Stimulated activated naive CD8-positive, alpha-beta T cell treated with anti-CD3 and anti-CD28 coated beads, Interleukin-15, Interleukin-2, amounts not matched to agents 100 ng/mL and 50 ng/mL, for 24 hours (primary cell): ENCODE measurements around the gene PGAM4.

Experiments used
- H3K27ac Mint-ChIP-seq: one replicate; pipeline ENCODE4 v1.8.0; 2021; ENCODE audit warnings: mild to moderate bottlenecking, mixed read lengths
- H3K27me3 Mint-ChIP-seq: one replicate; pipeline ENCODE4 v1.8.0; 2021; ENCODE audit warnings: mixed read lengths
- H3K36me3 Mint-ChIP-seq: one replicate; pipeline ENCODE4 v1.8.0; 2021; ENCODE audit warnings: low read depth, mixed read lengths
- H3K4me1 Mint-ChIP-seq: one replicate; pipeline ENCODE4 v1.8.0; 2021; ENCODE audit warnings: low read depth, mixed read lengths
- H3K4me3 Mint-ChIP-seq: one replicate; pipeline ENCODE4 v1.8.0; 2021; ENCODE audit warnings: mild to moderate bottlenecking, mixed read lengths
- H3K9me3 Mint-ChIP-seq: one replicate; pipeline ENCODE4 v1.8.0; 2021; ENCODE audit warnings: mixed read lengths

The PGAM4 gene

DNA sequence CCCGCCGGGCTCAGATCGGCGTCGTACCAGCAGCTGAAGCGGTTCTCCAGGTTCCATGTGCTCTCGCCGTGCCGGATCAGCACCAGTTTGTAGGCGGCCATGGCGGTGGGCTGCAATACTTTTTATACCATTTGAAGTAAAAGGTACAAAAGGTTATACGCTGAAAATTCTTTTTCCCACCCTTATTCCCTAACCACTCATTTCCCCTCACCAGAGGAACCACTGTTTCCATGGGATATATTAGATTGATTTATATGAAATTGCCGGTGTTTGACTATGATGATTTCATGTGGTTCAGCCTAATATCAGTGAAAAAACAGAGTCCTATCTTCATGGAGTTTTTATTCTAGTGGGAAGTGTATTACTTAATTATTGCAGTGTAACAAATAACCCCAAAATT is at the start of gene PGAM4:
TSS of gene PGAM4 (minus strand) at position 101 of the 400 bp plus-strand sequence. CDS start at position 101, 0 bp downstream.
- H3K9me3 Mint-ChIP-seq = no peaks in the 10 kb centered on the region
- no peak within 1 kb of the TSS for H3K4me3 Mint-ChIP-seq
- H3K4me1 Mint-ChIP-seq = no peaks in the 10 kb centered on the region
- H3K36me3 Mint-ChIP-seq = peaks cover 8% of the 10 kb centered on the region
- H3K27me3 Mint-ChIP-seq = no peaks in the 10 kb centered on the region
- H3K27ac Mint-ChIP-seq = no peak within 1 kb of the TSS

DNA sequence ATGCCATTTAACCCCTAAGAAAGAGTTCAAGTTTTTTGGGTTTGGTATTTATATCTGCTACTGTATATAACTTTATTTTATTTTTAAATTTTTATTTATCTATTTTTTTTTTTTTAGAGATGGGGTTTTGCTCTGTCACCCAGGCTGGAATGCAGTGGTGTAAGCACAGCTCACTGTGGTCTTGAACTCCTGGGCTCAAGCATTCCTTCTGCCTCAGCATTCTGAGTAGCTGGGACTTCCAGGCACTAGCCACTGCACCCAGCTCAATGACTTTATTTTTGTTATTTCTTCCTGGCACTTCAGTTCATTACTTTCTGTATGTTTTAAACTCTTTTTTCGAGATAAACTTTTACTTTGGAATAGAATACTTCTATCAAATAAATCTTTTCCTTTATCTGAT is 42.4 kb upstream of the PGAM4 start:
- Mint-ChIP-seq H3K27ac (no peak overlapping the region), H3K4me3 (no peak overlapping the region), H3K27me3 (no peaks in the 10 kb centered on the region), H3K36me3 (peaks cover 6% of the 10 kb centered on the region), H3K4me1 (no peaks in the 10 kb centered on the region), H3K9me3 (no peaks in the 10 kb centered on the region)

DNA sequence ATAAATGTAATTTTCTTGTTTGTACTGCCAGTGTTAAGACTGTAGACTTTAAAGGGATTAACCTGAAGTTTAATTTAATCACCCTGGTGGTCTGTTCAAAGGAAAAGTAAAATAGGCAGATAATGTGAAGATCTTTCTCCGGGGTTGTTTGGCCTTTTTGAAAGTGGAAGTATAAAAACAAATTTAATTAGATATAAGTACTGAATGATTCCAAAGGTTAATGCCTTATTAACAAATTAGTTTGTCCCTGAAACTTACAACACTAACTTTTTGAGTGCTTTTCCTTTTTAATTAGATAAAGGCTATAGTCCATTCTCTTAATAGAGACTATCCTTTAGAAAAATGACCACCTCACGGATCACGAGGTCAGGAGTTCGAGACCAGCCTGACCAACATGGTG is 10.4 kb upstream of the PGAM4 start:
- Mint-ChIP-seq H3K27me3 (no peaks in the 10 kb centered on the region), H3K9me3 (no peaks in the 10 kb centered on the region), H3K4me3 (no peak overlapping the region), H3K4me1 (no peaks in the 10 kb centered on the region), H3K36me3 (peaks cover 8% of the 10 kb centered on the region), H3K27ac (no peak overlapping the region)

DNA sequence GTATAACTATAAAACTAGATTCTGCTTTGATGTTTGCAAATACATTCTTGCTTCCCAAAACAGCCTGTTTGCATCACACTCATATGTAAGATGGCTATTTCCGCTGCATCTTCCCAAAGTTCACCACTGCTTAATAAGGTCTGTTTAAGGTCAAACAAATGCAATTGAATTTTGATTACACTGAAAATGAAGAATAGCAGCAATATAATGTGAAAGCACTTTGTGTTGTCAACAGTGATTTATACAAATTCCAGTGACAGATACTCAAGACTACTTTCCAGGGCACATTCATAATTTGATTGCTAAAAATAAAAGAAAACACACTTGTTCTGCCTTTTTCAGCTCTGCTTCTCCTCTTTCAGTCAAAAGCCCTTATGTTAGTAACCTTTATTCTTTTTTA is 8.1 kb upstream of the PGAM4 start:
- Mint-ChIP-seq H3K27me3 (no peaks in the 10 kb centered on the region), H3K27ac (no peak overlapping the region), H3K9me3 (no peaks in the 10 kb centered on the region), H3K36me3 (peaks cover 4% of the 10 kb centered on the region), H3K4me1 (no peaks in the 10 kb centered on the region), H3K4me3 (no peak overlapping the region)

DNA sequence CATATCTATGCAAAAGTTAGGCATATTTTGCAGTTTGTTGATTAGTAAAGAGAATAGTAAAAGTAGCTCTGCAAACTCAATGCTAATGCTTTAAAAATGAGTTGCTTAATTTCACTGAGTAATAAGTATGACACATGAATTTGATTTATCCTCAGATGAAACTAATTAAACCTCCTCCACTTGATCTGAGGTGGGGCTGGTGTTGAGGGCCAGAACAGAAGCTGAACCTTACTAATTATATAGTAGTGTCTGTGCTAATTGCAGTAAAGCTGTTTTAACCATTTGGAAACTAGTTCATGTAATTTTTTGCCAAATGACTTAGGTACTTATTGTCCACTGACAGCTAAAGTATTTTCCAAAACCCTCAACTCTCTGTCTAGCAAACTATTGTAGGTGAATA is 7.7 kb upstream of the PGAM4 start:
- Mint-ChIP-seq H3K27ac (no peak overlapping the region), H3K36me3 (peaks cover 4% of the 10 kb centered on the region), H3K9me3 (no peaks in the 10 kb centered on the region), H3K4me1 (no peaks in the 10 kb centered on the region), H3K27me3 (no peaks in the 10 kb centered on the region), H3K4me3 (no peak overlapping the region)

DNA sequence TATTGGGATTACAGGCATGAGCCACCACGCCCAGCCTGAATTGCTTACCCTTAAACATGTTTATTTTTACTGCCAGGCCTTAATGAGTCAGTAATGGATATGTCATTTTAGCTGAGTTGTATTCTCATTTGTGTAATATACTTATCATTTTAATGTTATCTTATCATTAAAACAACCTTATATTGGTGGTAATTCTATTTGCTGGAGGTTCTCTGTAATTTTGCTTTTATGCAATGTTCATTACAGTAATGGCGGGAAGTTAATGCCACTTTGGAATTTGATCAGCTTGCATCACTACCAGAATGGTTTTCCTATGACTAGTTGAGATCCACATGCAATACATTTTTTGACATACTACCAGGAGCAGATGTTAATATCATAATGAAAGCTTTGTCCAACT is 6.3 kb upstream of the PGAM4 start:
- Mint-ChIP-seq H3K4me1 (no peaks in the 10 kb centered on the region), H3K27me3 (no peaks in the 10 kb centered on the region), H3K4me3 (no peak overlapping the region), H3K36me3 (peaks cover 4% of the 10 kb centered on the region), H3K9me3 (no peaks in the 10 kb centered on the region), H3K27ac (no peak overlapping the region)

DNA sequence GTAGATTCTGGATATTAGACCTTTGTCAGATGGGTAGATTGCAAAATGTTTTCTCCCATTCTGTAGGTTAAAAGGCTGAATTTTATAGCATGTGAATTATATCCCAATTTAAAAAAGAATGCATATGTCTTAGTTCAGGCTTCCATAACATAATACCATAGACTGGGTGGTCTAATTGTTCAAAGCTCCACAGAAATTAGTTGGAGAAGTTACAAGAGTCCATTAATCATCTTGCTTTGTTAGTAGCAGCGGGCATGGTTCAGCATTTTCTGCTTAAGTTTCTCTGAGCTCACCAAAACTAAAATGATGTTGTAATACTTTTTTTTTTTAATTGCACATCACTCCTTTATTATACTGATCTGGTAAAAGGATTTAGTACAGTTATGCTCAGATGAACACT is 1.8 kb downstream of the PGAM4 start:
- Mint-ChIP-seq H3K27me3 (no peaks in the 10 kb centered on the region), H3K4me1 (peaks cover 4% of the 10 kb centered on the region), H3K27ac (no peak overlapping the region), H3K9me3 (no peaks in the 10 kb centered on the region), H3K4me3 (no peak overlapping the region), H3K36me3 (peaks cover 8% of the 10 kb centered on the region)

DNA sequence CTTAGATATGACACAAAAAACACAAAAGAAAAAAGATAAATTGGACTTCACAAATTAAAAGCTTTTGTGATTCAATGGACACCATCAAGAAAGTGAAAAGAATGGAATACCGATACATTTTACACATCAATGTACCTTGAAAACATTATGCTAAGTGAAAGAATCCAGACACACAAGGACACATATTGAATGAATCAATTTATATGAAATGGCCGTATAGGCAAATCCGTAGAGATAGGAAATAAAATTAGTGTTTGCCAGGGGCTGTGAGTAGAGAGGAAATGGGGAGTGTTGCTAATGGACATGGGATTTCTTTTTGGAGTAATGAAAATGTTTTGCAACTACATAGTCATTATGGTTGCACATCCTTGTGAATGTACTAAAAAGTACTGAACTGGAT is 3.1 kb downstream of the PGAM4 start:
- H3K4me1 Mint-ChIP-seq = peaks cover 17% of the 10 kb centered on the region
- no peak overlapping the region for H3K27ac Mint-ChIP-seq
- peaks cover 8% of the 10 kb centered on the region for H3K36me3 Mint-ChIP-seq
- H3K9me3 Mint-ChIP-seq = no peaks in the 10 kb centered on the region
- no peak overlapping the region for H3K4me3 Mint-ChIP-seq
- no peaks in the 10 kb centered on the region for H3K27me3 Mint-ChIP-seq

DNA sequence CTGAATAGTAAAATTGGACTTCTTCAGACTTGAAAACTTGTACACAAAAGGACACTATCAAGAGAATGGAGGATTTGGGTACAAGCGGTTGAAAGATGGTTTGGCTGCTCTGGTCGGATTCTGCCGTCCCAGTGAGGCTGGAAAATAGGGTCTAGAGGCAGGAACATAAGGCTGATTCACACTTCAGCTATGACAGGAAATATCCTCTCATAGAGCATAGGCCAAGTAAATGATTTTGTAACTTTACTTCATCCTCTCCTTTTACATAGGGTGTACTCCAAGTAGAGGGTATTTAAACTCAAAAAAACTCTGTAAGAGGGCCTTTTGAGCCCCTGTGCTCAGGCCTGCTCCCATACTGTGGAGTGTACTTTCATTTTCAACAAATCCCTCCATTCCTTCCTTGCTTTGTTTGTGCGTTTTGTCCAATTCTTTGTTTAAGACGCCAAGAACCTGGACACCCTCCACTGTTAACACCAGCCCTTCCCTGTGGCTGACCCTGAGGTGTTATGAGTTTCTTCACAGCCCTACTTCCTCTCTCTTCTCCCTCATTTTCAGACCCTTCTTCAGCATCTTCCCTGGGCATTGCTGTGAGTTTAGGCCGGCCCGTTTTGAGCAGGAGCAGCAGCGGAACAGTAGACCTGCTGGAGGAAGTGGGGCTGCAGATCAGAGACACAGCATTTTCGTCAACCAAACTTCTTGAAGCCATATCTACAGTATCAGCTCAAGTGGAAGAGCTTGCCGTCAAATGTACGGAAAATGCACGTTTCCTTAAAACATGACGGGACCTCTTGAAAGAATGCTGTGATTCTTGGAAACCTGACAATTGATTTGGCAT is 7.2 kb downstream of the PGAM4 start:
- Mint-ChIP-seq H3K9me3 (no peaks in the 10 kb centered on the region), H3K4me3 (peak overlapping the region; percentile 78), H3K27me3 (no peaks in the 10 kb centered on the region), H3K36me3 (peaks cover 8% of the 10 kb centered on the region), H3K27ac (peak overlapping the region; percentile 97), H3K4me1 (peaks cover 38% of the 10 kb centered on the region)

DNA sequence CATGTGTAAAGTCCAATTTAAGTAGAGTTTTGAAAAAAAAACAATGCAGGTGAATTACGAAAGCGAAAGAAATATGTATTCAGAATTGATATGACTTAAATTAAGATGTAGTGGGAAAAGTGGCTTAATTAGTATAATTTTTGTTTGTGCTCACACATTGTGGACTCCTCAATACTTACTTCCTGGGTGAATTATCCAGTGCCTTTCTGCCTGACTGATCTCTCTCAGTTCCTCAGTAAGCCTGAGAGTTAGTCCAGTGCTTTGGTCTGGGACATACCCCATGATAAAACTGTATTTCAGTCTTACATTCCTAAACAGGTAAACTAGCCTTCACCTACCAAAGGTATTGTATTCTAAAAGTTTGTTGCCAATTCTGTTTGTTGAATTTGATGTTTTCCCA is 8.4 kb downstream of the PGAM4 start:
- H3K4me1 Mint-ChIP-seq = peaks cover 38% of the 10 kb centered on the region

DNA sequence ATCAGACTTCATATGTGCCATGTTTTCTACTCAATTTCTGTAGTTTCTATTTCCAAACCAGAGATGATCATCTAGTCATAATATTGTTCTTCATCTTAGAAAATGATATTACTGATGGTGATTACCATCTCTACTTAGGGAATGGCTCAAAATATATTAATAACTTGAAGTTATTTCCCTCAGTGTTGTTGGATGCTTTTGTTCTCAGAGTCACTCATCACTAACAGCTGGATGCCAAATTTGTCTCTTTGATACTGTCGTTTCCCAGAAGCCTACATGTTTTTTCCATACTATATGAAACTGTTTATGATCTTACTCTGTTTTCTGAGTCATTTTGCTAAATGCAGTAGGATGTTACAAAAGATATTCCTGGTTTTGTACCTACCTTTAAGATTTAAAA is 8.9 kb downstream of the PGAM4 start:
- Mint-ChIP-seq H3K9me3 (peaks cover 3% of the 10 kb centered on the region), H3K4me3 (peak overlapping the region; percentile 64), H3K27ac (peak overlapping the region; percentile 81)

More for the DNA sequence above, 8.4 kb downstream of the PGAM4 start:
- H3K27ac Mint-ChIP-seq = peak overlapping the region; percentile 97
- H3K4me3 Mint-ChIP-seq = peak overlapping the region; percentile 64
- no peaks in the 10 kb centered on the region for H3K27me3 Mint-ChIP-seq
- H3K36me3 Mint-ChIP-seq = peaks cover 11% of the 10 kb centered on the region
- H3K9me3 Mint-ChIP-seq = no peaks in the 10 kb centered on the region

DNA sequence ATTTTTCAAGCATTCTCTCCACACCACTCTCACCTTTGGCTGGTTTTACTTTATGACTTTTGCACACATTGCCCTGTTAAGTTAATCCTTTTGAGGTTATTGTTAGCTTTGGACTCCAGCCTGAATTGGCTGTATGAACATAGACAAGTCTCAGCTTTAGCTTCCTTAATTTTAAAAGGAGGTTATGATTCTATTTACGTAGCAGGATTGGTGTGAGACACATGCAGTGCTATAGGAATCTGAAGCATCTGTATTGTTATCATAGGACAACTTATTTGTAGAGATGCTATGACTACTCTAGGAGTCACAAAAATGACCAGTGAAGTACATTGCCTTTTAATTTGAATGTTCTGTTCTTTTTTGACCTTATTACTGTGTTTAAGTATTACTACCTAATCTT is 15.7 kb downstream of the PGAM4 start:
- Mint-ChIP-seq H3K9me3 (peaks cover 3% of the 10 kb centered on the region), H3K4me1 (peaks cover 9% of the 10 kb centered on the region), H3K27ac (no peak overlapping the region), H3K36me3 (peaks cover 4% of the 10 kb centered on the region), H3K4me3 (no peak overlapping the region), H3K27me3 (no peaks in the 10 kb centered on the region)

More for the DNA sequence above, 8.9 kb downstream of the PGAM4 start:
- peaks cover 40% of the 10 kb centered on the region for H3K4me1 Mint-ChIP-seq
- no peaks in the 10 kb centered on the region for H3K27me3 Mint-ChIP-seq
- H3K36me3 Mint-ChIP-seq = peaks cover 7% of the 10 kb centered on the region

DNA sequence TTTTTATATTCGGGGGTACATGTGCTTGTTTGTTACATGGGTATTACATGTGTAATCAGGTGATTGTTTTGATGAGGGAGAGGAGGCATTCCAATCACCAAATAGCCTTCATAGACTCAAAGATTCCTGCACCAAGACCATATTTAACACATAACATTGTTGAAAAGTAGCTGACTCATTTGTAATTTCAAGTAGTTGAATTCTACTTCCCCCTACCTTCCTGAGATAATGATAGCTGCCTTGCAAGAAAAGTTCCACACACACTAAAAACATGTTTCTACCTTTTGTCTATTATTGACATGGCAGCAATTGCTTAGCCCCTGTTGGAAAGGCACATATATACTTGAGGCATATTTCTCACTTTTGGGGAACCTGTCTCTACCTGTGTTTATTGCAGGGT is 16.1 kb downstream of the PGAM4 start:
- H3K9me3 Mint-ChIP-seq = peaks cover 3% of the 10 kb centered on the region
- H3K4me1 Mint-ChIP-seq = peaks cover 9% of the 10 kb centered on the region
- H3K36me3 Mint-ChIP-seq = peaks cover 4% of the 10 kb centered on the region
- no peaks in the 10 kb centered on the region for H3K27me3 Mint-ChIP-seq
- no peak overlapping the region for H3K4me3 Mint-ChIP-seq
- H3K27ac Mint-ChIP-seq = no peak overlapping the region

DNA sequence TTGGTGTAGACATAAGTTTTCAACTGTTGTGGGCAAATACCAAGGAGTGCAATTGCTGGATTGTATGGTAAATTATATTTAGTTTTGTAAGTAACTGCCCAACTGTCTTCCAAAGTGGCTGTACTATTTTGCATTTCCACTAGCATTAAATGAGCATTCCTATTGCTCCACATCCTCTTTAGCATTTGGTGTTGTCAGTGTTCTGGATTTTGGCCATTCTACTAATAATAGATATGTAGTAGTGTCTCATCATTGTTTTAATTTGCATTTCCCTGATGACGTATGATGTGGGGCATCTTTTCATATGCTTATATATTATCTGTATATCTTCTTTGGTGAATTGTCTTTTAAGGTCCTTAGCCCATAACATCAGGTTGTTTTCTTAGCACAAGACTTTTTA is 17.3 kb downstream of the PGAM4 start:
- H3K27ac Mint-ChIP-seq = no peak overlapping the region
- peaks cover 9% of the 10 kb centered on the region for H3K4me1 Mint-ChIP-seq
- H3K9me3 Mint-ChIP-seq = peaks cover 3% of the 10 kb centered on the region
- no peak overlapping the region for H3K4me3 Mint-ChIP-seq
- peaks cover 4% of the 10 kb centered on the region for H3K36me3 Mint-ChIP-seq
- H3K27me3 Mint-ChIP-seq = no peaks in the 10 kb centered on the region

DNA sequence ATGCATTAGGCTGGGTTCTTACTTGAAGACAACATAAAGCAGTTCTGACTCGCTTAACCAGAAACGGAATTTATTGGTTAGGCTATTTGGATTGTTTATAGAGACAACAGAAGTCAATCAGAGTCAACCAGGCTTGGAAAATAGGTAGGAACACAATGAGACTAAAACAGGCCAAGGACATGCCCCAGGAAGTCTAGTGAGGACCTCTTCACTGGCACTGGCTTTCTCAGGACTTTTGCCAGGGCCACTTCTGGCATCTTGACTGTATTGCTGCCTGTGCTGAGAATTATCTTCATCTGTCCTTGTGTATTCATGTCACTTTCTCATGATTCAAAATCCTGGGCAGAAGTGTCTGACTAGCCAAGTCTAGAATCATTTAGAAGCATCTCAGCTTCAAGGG is 19.6 kb downstream of the PGAM4 start:
- Mint-ChIP-seq H3K27ac (no peak overlapping the region), H3K4me3 (no peak overlapping the region), H3K27me3 (no peaks in the 10 kb centered on the region), H3K36me3 (no peaks in the 10 kb centered on the region), H3K9me3 (no peaks in the 10 kb centered on the region), H3K4me1 (peaks cover 6% of the 10 kb centered on the region)

DNA sequence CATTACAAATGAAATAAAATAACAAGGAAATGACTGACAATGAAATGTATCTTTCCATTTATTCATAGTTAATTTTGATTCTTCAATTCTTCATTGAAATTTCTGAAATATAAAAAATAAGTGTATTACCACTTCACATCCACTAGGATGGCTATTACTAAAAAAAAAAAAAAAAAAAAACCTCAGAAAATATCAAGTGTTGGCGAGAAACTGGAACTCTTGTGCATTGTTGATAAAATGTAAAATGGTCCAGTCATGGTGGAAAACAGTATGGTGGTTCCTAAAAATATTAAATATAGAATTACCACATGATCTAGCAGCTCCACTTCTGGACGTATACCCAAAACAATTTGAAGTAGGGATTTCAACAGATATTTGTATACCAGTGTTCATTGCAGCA is 22.9 kb downstream of the PGAM4 start:
- Mint-ChIP-seq H3K27ac (no peak overlapping the region), H3K4me3 (no peak overlapping the region), H3K4me1 (peaks cover 4% of the 10 kb centered on the region), H3K9me3 (no peaks in the 10 kb centered on the region), H3K36me3 (no peaks in the 10 kb centered on the region), H3K27me3 (no peaks in the 10 kb centered on the region)
